Suppressor macrophage (primary cell): ENCODE data around the gene C4orf33.

ENCODE experiments used
- DNase-seq, 4 experiments: peaks; one replicate each; pipeline ENCODE4 v3.0.0-alpha.2; 2020 to 2022

The C4orf33 gene

GRCh38 chr4:129129143-129129542 lies 33.2 kb downstream of the C4orf33 start:
- no peak for DNase-seq

- DNase-seq, result no peak
These were observed 35.4 kb downstream of the C4orf33 start for GRCh38 chr4:129131343-129131742.

DNA sequence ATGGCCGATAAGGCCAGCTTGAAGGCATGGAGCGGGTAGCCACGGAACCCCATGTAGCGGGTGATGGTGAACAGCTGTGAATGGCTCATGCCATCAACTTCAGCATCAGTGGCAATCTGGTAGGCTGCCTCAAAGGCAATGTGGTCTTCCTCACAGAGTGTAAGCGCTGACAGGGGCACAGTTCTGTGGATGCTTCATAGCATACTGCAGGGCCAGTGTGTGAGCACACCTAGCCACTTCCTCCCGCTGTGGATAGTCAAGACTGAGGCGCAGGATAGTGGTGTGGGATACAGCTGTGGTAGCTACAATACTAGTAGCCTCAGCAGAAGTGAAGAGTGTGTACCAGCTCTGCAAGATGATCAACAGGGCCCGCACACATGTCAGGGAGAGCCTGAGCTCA lies 40.5 kb downstream of the C4orf33 start:
- DNase-seq, result no peak

DNA sequence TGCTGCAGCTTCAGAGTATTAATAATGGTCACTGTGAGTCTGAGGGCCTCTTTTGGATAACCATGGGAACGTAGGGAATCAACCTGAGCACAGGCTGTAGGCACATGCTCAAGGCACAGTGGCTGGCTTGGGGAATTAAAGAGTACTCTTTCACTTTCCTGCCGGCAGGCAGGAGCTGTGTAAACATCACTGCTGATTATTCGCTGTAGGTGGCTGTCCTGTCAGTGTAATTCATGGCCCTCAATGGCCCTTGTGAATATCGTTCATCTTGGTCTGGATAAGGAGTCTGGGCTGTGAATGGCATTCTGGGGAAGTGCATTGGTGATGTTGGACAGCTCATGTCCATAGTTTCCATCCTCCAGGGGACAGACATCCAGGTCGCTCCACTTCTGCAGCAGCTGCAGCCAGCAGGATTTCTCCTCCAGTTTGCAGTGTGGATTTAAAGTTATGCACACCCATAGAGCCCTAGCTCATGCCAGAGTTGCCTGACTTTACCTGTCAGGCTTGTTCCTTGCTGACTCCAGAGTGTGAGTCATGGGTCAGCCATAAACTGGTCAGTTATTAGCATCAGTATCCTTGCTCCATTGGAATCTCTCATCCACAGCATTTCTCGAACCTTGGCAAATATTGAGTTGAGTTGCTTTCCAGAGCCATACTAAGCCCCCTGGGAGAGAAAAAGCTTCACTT lies 43.0 kb downstream of the C4orf33 start:
- DNase-seq, result no peak

- DNase-seq, result peak in 1 of 4 experiments; percentile 13
These were observed 44.6 kb downstream of the C4orf33 start for GRCh38 chr4:129140521-129140920.

DNA sequence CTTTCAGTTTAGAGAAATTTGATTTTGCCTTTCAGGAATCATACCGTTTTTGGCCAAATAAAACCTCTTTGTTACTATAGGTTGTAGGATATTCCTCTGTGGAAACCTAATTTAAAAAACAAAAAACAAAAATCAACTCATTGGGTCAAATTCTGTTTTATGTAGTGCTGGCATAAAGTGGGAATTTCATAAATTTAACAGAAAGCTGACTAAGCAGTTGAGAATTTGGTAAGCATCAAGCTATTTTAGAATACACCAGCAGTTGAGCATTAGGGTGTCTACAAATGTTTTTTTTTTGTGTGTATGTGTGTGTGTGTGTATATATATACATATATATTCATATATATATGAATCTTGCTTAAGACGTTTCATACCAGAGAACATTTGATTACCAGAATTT lies 47.4 kb downstream of the C4orf33 start:
- no peak for DNase-seq

- DNase-seq, result no peak
These were observed 48.8 kb downstream of the C4orf33 start for GRCh38 chr4:129144755-129145206.

DNA sequence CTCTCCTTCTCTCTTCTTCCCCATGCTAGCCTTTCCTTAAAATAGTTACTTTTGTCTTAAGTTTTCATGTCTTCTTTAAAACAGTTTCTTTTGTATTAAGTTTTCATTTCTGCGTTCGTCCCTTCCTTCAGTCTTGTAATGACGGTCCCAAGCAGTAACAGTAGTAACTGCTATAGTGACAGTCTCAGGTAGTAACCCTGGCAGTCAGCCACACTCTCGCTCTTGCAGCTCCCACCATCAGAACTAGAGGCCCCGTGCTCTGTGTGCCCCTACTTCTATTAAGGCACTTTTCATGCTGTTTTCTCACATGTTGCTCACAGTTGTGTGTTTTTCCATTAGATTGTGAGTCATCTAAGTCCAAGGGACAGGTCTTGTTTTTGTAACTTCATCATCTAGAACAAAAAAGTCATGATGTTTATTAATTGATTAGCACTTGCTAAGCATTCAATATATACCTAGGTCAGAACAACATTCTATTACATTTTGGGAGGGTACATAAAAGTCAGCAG lies 49.3 kb downstream of the C4orf33 start:
- DNase-seq, result no peak

DNA sequence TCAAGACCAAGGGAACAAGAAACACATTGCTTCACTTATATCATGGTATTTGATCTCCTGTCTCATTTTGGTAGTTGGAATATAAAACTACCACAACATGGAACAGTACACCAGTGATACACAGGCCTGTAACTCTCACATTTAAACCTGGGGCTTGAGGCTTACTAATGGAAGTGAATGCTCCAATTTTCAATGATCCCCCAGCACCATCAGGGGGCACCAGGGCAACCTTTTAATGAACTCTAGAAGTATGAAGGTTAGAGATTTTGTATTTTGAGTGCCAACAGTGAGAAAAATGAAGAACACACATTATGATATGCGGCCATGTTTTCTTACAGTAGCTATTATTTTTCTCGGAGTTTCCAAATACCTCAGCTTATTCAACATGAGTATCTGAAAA lies 50.7 kb downstream of the C4orf33 start:
- no peak for DNase-seq

GRCh38 chr4:129148892-129149291 lies 52.9 kb downstream of the C4orf33 start:
- no peak for DNase-seq

- DNase-seq, result no peak
These were observed 54.0 kb downstream of the C4orf33 start for GRCh38 chr4:129149906-129150305.

DNA sequence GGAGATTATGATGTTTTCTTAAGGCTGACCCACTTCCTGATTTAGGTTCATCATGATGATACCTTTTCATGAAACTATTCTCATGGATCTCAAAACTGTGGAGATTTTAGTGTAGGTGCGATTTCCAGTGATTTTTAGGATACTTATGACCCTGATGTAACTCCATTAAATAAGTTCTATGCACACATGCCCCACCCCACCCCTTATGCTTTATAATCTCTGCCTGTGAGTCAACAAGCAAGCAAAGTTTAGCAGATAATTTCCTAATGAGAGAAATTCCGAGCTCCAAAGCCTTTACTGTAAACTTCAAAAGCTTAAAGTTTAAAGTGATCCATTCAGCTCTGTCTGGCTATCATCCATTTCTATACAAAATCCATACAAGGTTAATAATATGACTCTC lies 56.4 kb downstream of the C4orf33 start:
- no peak for DNase-seq

GRCh38 chr4:129153700-129154099 lies 57.7 kb downstream of the C4orf33 start:
- no peak for DNase-seq

GRCh38 chr4:129162450-129162849 lies 66.5 kb downstream of the C4orf33 start:
- no peak for DNase-seq

DNA sequence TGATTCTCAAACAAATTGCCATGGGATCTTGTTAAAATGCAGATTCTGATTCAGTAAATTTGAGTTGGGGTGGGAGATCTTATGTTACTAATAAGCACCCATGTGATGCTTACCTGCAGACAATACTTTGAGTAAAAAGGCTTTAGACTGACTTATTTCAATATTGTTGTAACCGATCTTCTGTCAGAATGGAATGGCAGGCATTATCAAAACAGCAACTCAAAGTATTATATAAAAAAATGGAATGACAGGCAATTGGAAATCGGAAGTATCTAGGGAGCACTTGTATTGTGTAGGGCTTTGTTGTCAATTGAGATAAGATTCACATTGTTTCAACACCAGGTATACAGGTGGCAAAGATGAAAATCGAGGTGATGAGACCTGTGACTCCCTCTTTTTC lies 67.5 kb downstream of the C4orf33 start:
- no peak for DNase-seq

DNA sequence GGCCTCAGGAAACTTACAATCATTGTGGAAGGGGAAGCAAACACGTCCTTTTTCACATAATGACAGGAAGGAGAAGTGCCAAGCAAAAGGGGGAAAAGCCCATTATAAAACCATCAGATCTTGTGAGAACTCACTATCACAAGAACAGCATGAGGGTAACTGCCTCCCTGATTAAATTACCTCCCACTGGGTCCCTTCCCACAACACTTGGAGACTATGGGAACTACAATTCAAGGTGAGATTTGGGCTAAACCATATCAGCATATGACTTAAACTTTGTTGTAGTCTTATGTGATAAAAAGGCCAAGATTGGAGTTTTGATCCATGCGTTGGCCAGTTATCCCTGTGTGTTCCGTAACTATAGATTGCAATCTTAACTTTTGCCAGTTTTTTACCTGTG lies 68.3 kb downstream of the C4orf33 start:
- no peak for DNase-seq
